OCI-LY3 (cell line): ENCODE results near the gene TRIM44.

Experiments used
- CTCF ChIP-seq: fragments of 200-600, 300-600 bp; sonication (generic); IDR thresholded peaks from 2 replicates; pipeline ENCODE4 v1.5.1; 2014; ENCODE audit warnings: antibody characterized with exemption, low read length, low read depth
- EZH2phosphoT487 ChIP-seq: fragments of 200-600 bp; shearing (Covaris generic); IDR thresholded peaks from 2 replicates; pipeline ENCODE4 v1.6.1; 2018; ENCODE audit warnings: antibody characterized with exemption, mixed run types, low read depth

GRCh38 chr11:35672608-35673007, 10.0 kb downstream of the TRIM44 start:
- TF ChIP-seq CTCF (no peak), EZH2phosphoT487 (no peak)
